BLaER1 (cell line): ENCODE measurements around the gene CLEC19A.
A peak's percentile ranks its signal among the peaks of the same experiment; 100 is the strongest.

Experiments used
- H3K27ac ChIP-seq: shearing (Covaris generic); formaldehyde crosslinking; 2 replicates; pipeline ENCODE4 v1.8.1; 2022
- H3K27me3 ChIP-seq: shearing (Covaris generic); formaldehyde crosslinking; 2 replicates; pipeline ENCODE4 v1.8.1; 2022
- H3K36me3 ChIP-seq: shearing (Covaris generic); formaldehyde crosslinking; 2 replicates; pipeline ENCODE4 v1.8.1; 2022
- H3K4me1 ChIP-seq: shearing (Covaris generic); formaldehyde crosslinking; 2 replicates; pipeline ENCODE4 v1.8.1; 2022
- H3K4me2 ChIP-seq: shearing (Covaris generic); formaldehyde crosslinking; 2 replicates; pipeline ENCODE4 v1.8.1; 2022
- H3K4me3 ChIP-seq: shearing (Covaris generic); formaldehyde crosslinking; 2 replicates; pipeline ENCODE4 v1.8.1; 2022
- H3K9ac ChIP-seq: shearing (Covaris generic); formaldehyde crosslinking; 2 replicates; pipeline ENCODE4 v1.8.1; 2022
- H3K9me3 ChIP-seq: shearing (Covaris generic); formaldehyde crosslinking; 2 replicates; pipeline ENCODE4 v1.8.1; 2022
- H4K20me1 ChIP-seq: shearing (Covaris generic); formaldehyde crosslinking; 2 replicates; pipeline ENCODE4 v1.8.1; 2022
- Cebpa-rat ChIP-seq: shearing (Covaris generic); IDR thresholded peaks from 2 replicates; pipeline ENCODE4 v1.8.1; 2022

Gene CLEC19A

GRCh38 chr16:19285431-19285830 is at the start of gene CLEC19A:
TSS of gene CLEC19A (plus strand) at chr16:19285731. CDS start at chr16:19285852, 121 bp downstream.
- Histone ChIP-seq H3K36me3 (no peaks in the 10 kb centered on the region), H3K27me3 (no peaks in the 10 kb centered on the region), H3K9me3 (no peaks in the 10 kb centered on the region), H3K9ac (no peak within 1 kb of the TSS), H3K27ac (no peak within 1 kb of the TSS), H3K4me1 (0 out of 2 replicates have a peak, but pooled peaks cover 7% of the 10 kb centered on the region), H4K20me1 (no peaks in the 10 kb centered on the region), H3K4me3 (no peak within 1 kb of the TSS), H3K4me2 (no peak within 1 kb of the TSS)
- no peak for TF ChIP-seq Cebpa-rat

DNA sequence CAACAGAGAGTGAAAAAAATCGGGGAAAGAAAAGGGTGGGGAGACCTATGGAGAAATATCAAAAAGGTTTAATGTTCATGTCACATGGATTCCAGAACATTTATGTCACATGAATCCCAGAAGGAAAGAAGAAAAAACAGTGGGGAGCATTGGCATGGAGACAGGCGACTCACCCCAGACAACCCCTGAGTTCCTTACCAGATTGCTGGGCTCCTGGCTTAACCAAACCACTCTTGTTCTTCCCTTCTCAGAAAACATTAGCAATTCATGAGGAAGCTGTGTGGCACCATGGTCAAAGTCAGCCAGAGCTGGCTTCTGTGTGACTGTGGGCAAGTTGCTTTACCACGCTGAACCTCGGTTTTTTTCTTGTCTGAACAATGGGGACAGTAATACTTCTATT is 49.6 kb upstream of the CLEC19A start:
- H3K4me1 ChIP-seq: no peaks in the 10 kb centered on the region
- no peak overlapping the region for H3K4me2 ChIP-seq
- H3K36me3 ChIP-seq: no peaks in the 10 kb centered on the region
- H3K27ac ChIP-seq: no peak overlapping the region
- H4K20me1 ChIP-seq: no peaks in the 10 kb centered on the region
- no peak overlapping the region for H3K9ac ChIP-seq
- no peak for TF ChIP-seq Cebpa-rat
- H3K27me3 ChIP-seq: no peaks in the 10 kb centered on the region
- H3K9me3 ChIP-seq: peaks cover 72% of the 10 kb centered on the region
- no peak overlapping the region for H3K4me3 ChIP-seq

DNA sequence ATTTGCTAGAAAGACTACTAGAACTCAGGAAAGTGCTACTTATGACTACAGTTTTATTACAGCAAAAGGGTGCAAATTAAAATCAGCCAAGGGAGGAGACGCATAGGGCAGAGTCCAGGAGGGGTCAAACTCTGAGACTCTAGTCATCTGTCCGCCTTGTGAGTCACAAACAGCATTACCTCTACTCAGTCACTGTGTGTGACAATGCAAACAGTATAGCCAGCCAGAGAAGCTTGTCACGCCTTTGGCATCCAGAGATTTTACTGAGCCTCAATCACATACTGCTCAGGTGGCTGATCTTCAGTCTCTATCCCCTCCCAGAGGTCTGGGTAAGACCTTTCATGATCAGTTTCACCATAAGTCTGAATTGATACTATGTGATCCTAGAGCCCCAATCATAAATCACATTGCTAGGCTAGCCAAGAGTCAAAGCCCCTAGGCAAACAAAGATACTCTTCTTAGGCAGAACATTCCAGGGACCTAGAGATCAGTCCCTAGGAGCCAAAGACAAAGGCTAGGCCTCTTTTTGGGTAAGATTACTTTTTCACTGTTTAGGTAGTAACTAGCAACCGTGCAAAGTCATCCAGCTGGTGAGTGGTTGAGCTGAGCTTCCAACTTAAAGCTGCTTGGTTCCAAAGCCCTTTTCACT is 48.8 kb upstream of the CLEC19A start:
- Histone ChIP-seq H3K27me3 (no peaks in the 10 kb centered on the region), H3K4me3 (no peak overlapping the region), H3K9ac (no peak overlapping the region), H3K4me2 (no peak overlapping the region), H3K4me1 (no peaks in the 10 kb centered on the region), H3K27ac (no peak overlapping the region), H3K9me3 (peaks cover 73% of the 10 kb centered on the region), H3K36me3 (no peaks in the 10 kb centered on the region), H4K20me1 (no peaks in the 10 kb centered on the region)
- no peak for TF ChIP-seq Cebpa-rat

DNA sequence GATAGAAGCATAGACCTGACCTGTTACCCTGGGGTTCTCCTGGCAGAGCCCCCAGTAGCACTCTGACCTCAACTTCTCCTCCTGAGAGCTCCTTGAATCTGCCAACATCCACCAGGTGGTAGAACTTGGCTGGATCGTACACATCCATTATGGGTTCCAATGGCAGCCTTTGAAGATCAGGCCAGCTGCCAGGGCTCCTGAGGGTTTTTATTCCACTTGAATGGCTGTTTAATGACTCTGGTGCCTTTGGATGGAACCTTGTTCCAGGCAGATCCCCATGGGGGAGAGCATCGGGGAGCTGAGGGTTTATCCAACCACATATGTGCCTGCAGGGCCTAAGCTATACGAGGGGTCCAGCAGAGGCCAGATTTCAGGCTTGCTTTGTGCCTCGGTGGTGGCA is 47.1 kb upstream of the CLEC19A start:
- H3K36me3 ChIP-seq: no peaks in the 10 kb centered on the region

DNA sequence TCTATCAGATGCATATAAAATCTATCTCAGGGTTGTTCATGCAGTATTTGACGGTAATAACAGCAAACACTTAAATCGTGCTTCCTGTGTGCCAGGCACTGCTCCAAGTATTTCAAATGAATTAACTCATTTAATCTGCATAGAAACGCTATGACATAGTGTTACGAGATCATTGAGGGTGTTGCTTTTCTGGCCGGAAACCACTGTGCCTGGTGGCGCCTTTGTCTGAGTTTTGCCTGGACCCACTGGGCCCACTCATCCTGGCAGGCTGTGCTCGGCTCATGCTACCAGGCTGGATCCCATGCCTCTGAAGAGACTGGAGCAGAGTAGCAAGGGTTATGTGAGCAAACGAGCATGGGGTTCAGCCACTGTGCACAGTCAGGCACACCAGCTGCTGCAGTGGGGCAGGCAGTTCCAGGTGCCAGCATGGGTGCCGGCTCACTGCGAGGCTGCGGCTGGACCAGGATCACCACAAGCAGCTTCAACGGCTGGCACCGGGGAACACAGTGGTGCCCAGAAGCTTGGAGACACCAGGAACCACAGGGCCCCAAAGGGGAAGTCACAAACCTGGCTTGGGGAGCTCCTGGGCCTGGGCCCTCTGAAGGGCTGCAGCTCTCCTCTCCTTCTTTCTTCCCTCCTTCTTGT is 45.9 kb upstream of the CLEC19A start:
- no peaks in the 10 kb centered on the region for H4K20me1 ChIP-seq
- no peaks in the 10 kb centered on the region for H3K27me3 ChIP-seq
- H3K36me3 ChIP-seq: no peaks in the 10 kb centered on the region
- no peaks in the 10 kb centered on the region for H3K4me1 ChIP-seq
- H3K4me3 ChIP-seq: no peak overlapping the region
- no peak overlapping the region for H3K9ac ChIP-seq
- H3K27ac ChIP-seq: no peak overlapping the region
- no peak overlapping the region for H3K4me2 ChIP-seq
- no peak for TF ChIP-seq Cebpa-rat
- H3K9me3 ChIP-seq: peaks cover 63% of the 10 kb centered on the region

More for the DNA sequence above, 47.1 kb upstream of the CLEC19A start:
- Histone ChIP-seq H3K4me2 (no peak overlapping the region), H3K4me3 (no peak overlapping the region), H3K9ac (no peak overlapping the region), H3K4me1 (no peaks in the 10 kb centered on the region), H3K27me3 (no peaks in the 10 kb centered on the region), H3K27ac (no peak overlapping the region), H3K9me3 (peaks cover 73% of the 10 kb centered on the region), H4K20me1 (no peaks in the 10 kb centered on the region)
- TF ChIP-seq Cebpa-rat: no peak

DNA sequence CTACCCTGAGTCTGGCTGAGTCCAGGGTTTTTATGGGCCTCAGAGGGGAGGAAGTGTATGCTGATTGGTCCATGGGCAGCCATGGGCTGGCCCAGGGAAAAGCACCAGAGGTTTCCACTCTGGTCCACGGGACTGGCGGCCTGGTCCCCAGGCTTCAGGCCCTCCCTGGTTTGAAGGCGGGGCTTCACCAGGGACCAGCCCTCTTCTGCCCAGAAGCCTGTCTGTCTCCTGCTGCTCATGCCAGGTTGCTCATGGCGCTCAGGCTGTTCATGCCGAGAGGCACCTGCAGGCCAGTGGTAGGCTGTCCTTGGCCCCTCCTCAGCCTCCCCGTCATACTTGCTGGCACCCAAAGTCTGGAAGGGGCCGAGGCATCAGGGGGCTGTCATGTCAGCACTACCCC is 45.0 kb upstream of the CLEC19A start:
- TF ChIP-seq Cebpa-rat: no peak
- Histone ChIP-seq H3K27ac (no peak overlapping the region), H3K9ac (no peak overlapping the region), H3K4me3 (peak overlapping the region; percentile 5; the same call in 1 of the 2 replicates), H3K4me2 (no peak overlapping the region), H4K20me1 (no peaks in the 10 kb centered on the region), H3K27me3 (no peaks in the 10 kb centered on the region), H3K36me3 (no peaks in the 10 kb centered on the region), H3K9me3 (peaks cover 54% of the 10 kb centered on the region), H3K4me1 (no peaks in the 10 kb centered on the region)

- H3K27me3 ChIP-seq: no peaks in the 10 kb centered on the region
- no peaks in the 10 kb centered on the region for H3K36me3 ChIP-seq
- no peaks in the 10 kb centered on the region for H3K4me1 ChIP-seq
- no peak overlapping the region for H3K4me3 ChIP-seq
- no peak overlapping the region for H3K9ac ChIP-seq
- TF ChIP-seq Cebpa-rat: no peak
- no peak overlapping the region for H3K4me2 ChIP-seq
- peaks cover 44% of the 10 kb centered on the region for H3K9me3 ChIP-seq
- H4K20me1 ChIP-seq: no peaks in the 10 kb centered on the region
- no peak overlapping the region for H3K27ac ChIP-seq
These were observed 44.0 kb upstream of the CLEC19A start for GRCh38 chr16:19241512-19241911.

DNA sequence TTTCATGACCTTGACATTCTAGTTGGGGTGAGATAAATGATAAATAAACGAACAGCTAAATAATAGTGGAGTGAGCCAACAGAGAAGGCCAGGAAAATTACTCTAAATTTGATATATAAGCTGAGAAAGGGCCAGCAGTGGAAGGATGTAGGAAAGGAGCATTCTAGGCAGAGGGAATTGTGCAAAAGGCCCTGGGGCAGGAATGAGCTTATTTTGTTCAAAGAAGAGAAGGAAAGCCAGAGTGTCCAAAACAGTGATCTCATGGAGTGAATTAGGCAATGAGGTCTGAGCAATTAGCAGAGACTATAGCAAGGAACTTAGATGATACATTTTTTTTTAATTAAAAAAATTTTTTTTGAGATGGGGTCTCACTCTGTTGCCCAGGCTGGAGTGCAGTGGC is 43.3 kb upstream of the CLEC19A start:
- Histone ChIP-seq H3K4me3 (no peak overlapping the region), H4K20me1 (no peaks in the 10 kb centered on the region), H3K4me2 (no peak overlapping the region), H3K27ac (no peak overlapping the region), H3K9ac (no peak overlapping the region), H3K27me3 (no peaks in the 10 kb centered on the region), H3K4me1 (no peaks in the 10 kb centered on the region), H3K9me3 (peaks cover 37% of the 10 kb centered on the region), H3K36me3 (no peaks in the 10 kb centered on the region)
- TF ChIP-seq Cebpa-rat: no peak

DNA sequence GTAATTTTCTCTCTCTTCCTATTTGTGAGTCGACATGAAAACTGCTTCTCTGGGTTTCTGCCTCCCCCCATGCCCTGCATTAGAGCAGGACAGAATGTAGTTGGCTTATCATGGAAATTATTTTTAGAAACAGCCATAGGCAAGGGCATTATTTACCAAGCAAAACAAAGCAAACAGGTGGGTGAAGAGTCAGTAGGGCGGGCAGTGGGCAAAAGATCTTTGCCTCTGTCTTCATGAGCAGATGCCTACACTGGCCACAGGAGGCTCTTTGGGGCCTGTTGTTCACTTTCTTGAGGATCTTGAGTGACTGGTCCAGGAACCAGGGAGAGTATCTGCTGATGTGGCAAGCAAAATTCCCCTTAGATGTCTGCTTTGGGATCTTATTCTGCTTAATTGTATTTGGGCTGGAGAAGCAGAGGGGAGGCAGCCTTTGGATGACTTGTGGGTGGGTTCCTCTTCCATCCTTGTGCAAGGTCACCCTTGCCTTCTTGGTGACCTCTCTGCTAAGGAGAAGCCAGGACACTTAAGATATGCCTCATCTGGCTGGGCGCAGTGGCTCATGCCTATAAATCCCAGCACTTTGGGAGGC is 42.5 kb upstream of the CLEC19A start:
- no peaks in the 10 kb centered on the region for H3K27me3 ChIP-seq
- no peak overlapping the region for H3K4me3 ChIP-seq
- H3K36me3 ChIP-seq: no peaks in the 10 kb centered on the region
- H3K27ac ChIP-seq: no peak overlapping the region
- H3K9ac ChIP-seq: no peak overlapping the region
- H3K9me3 ChIP-seq: peaks cover 28% of the 10 kb centered on the region
- H3K4me1 ChIP-seq: no peaks in the 10 kb centered on the region
- TF ChIP-seq Cebpa-rat: no peak
- H4K20me1 ChIP-seq: no peaks in the 10 kb centered on the region
- H3K4me2 ChIP-seq: no peak overlapping the region

- Histone ChIP-seq H3K4me1 (no peaks in the 10 kb centered on the region), H3K27me3 (no peaks in the 10 kb centered on the region), H3K4me3 (no peak overlapping the region), H3K4me2 (no peak overlapping the region), H3K9ac (no peak overlapping the region), H3K27ac (no peak overlapping the region), H3K36me3 (no peaks in the 10 kb centered on the region), H4K20me1 (no peaks in the 10 kb centered on the region), H3K9me3 (peaks cover 5% of the 10 kb centered on the region)
- no peak for TF ChIP-seq Cebpa-rat
These were observed 40.1 kb upstream of the CLEC19A start for GRCh38 chr16:19245326-19245925.
